NCI-H345 (cell line): Measurements from ENCODE around the gene YEATS2.
"Not testable (repeated sequence)": the region's sequence is repeated elsewhere in the genome, so short reads cannot be mapped to it uniquely, and the experiment has no call there.

ENCODE experiments used
- DNase-seq: peaks from one replicate; lab custom pipeline; 2025; lab: John Stamatoyannopoulos, UW

YEATS2 gene

GRCh38 chr3:183697610-183698317, at the start of gene YEATS2:
Gene YEATS2, plus strand, starts transcription at chr3:183697797. Its CDS starts 17,366 bp downstream, at chr3:183715163.
- DNase-seq = peak; percentile 86

GRCh38 chr3:183650554-183650953, 47.0 kb upstream of the YEATS2 start:
- DNase-seq = no peak

GRCh38 chr3:183653209-183654064, 44.2 kb upstream of the YEATS2 start:
- peak; percentile 13 for DNase-seq

GRCh38 chr3:183654727-183655126, 42.9 kb upstream of the YEATS2 start:
- no peak for DNase-seq

GRCh38 chr3:183662099-183662498, 35.5 kb upstream of the YEATS2 start:
- no peak for DNase-seq

GRCh38 chr3:183664913-183665381, 32.6 kb upstream of the YEATS2 start:
- no peak for DNase-seq

- DNase-seq = no peak
These were observed 17.5 kb upstream of the YEATS2 start for GRCh38 chr3:183680061-183680460.

- no peak for DNase-seq
These were observed 9.9 kb upstream of the YEATS2 start for GRCh38 chr3:183687705-183688104.

- DNase-seq = peak; percentile 22
These were observed 8.7 kb upstream of the YEATS2 start for GRCh38 chr3:183688874-183689273.

GRCh38 chr3:183689621-183690020, 8.0 kb upstream of the YEATS2 start:
- DNase-seq = not testable (repeated sequence)

- no peak for DNase-seq
These were observed 7.1 kb upstream of the YEATS2 start for GRCh38 chr3:183690402-183690995.

- no peak for DNase-seq
These were observed 5.2 kb upstream of the YEATS2 start for GRCh38 chr3:183692436-183692835.

- no peak for DNase-seq
These were observed 1.8 kb upstream of the YEATS2 start for GRCh38 chr3:183695569-183696364.

- DNase-seq = no peak
These were observed 431 bp upstream of the YEATS2 start for GRCh38 chr3:183697123-183697609.

- DNase-seq = peak; percentile 40
These were observed 738 bp downstream of the YEATS2 start for GRCh38 chr3:183698318-183698751.

- DNase-seq = no peak
These were observed 1.2 kb downstream of the YEATS2 start for GRCh38 chr3:183698756-183699155.

GRCh38 chr3:183699238-183699947, 1.8 kb downstream of the YEATS2 start:
- no peak for DNase-seq

GRCh38 chr3:183701744-183702143, 4.1 kb downstream of the YEATS2 start:
- no peak for DNase-seq

- not testable (repeated sequence) for DNase-seq
These were observed 6.3 kb downstream of the YEATS2 start for GRCh38 chr3:183703892-183704291.

GRCh38 chr3:183710231-183710630, 12.6 kb downstream of the YEATS2 start:
- no peak for DNase-seq

GRCh38 chr3:183711516-183711915, 13.9 kb downstream of the YEATS2 start:
- no peak for DNase-seq
